Measurements from ENCODE around the gene MAP4K1.
A peak's percentile ranks its signal among the peaks of the same experiment; 100 is the strongest.
"Not testable (repeated sequence)": the region's sequence is repeated elsewhere in the genome, so short reads cannot be mapped to it uniquely, and the experiment has no call there.

Gene MAP4K1

GRCh38 chr19:38650911-38651584 is 33.3 kb upstream of the MAP4K1 start:
- DNase-seq = no peak

- peak; percentile 72 for DNase-seq
These were observed 32.5 kb upstream of the MAP4K1 start for GRCh38 chr19:38650172-38650775.

GRCh38 chr19:38649305-38650171 is 31.8 kb upstream of the MAP4K1 start:
- peak; percentile 47 for DNase-seq

- DNase-seq = no peak
These were observed 31.1 kb upstream of the MAP4K1 start for GRCh38 chr19:38648769-38649304.

GRCh38 chr19:38647966-38648768 is 30.4 kb upstream of the MAP4K1 start:
- peak; percentile 42 for DNase-seq

GRCh38 chr19:38647368-38647965 is 29.7 kb upstream of the MAP4K1 start, which contains the start of gene ACTN4:
Gene ACTN4 (plus strand): TSS chr19:38647649. CDS start chr19:38647746, 97 bp downstream.
- peak; percentile 94 for DNase-seq

- no peak for DNase-seq
These were observed 27.0 kb upstream of the MAP4K1 start for GRCh38 chr19:38644719-38645118.

GRCh38 chr19:38642176-38642575 is 24.4 kb upstream of the MAP4K1 start:
- no peak for DNase-seq

GRCh38 chr19:38640368-38640767 is 22.6 kb upstream of the MAP4K1 start:
- no peak for DNase-seq

- no peak for DNase-seq
These were observed 21.9 kb upstream of the MAP4K1 start for GRCh38 chr19:38639679-38640078.

GRCh38 chr19:38638461-38638860 is 20.7 kb upstream of the MAP4K1 start:
- DNase-seq = no peak

GRCh38 chr19:38635483-38636399 is 18.0 kb upstream of the MAP4K1 start:
- no peak for DNase-seq

GRCh38 chr19:38634757-38635482 is 17.2 kb upstream of the MAP4K1 start:
- peak; percentile 43 for DNase-seq

- no peak for DNase-seq
These were observed 14.9 kb upstream of the MAP4K1 start for GRCh38 chr19:38632476-38633213.

GRCh38 chr19:38631811-38632475 is 14.2 kb upstream of the MAP4K1 start:
- DNase-seq = not testable (repeated sequence)

GRCh38 chr19:38631301-38631700 is 13.5 kb upstream of the MAP4K1 start:
- not testable (repeated sequence) for DNase-seq

GRCh38 chr19:38629568-38629967 is 11.8 kb upstream of the MAP4K1 start:
- no peak for DNase-seq

GRCh38 chr19:38626401-38626800 is 8.6 kb upstream of the MAP4K1 start:
- no peak for DNase-seq

- no peak for DNase-seq
These were observed 7.1 kb upstream of the MAP4K1 start for GRCh38 chr19:38624822-38625221.
